Left ventricle myocardium inferior (tissue), 1 donor: ENCODE data around the gene TEX44. TPM values are rescaled to one million over a fixed set of nuclear protein-coding genes. Genes with fewer than 3 reads are reported as not detected.
"Not testable (repeated sequence)": the region's sequence is repeated elsewhere in the genome, so short reads cannot be mapped to it uniquely, and the experiment has no call there.

ENCODE experiments used
- DNase-seq: peaks from one replicate; pipeline ENCODE4 v3.0.0-alpha.2; 2020
- H3K27ac ChIP-seq: fragments of 200-600 bp; replicated peaks from 2 replicates; pipeline ENCODE4 v1.8.0; 2021
- H3K27me3 ChIP-seq: fragments of 200-600 bp; 2 replicates; pipeline ENCODE4 v1.8.0; 2021; ENCODE audit warnings: low read depth
- H3K36me3 ChIP-seq: fragments of 200-600 bp; 2 replicates; pipeline ENCODE4 v1.8.0; 2021
- H3K4me1 ChIP-seq: fragments of 200-600 bp; 2 replicates; pipeline ENCODE4 v1.8.0; 2021
- H3K4me3 ChIP-seq: fragments of 200-600 bp; 2 replicates; pipeline ENCODE4 v1.8.0; 2021; ENCODE audit warnings: mild to moderate bottlenecking, moderate library complexity
- H3K9me3 ChIP-seq: fragments of 200-600 bp; replicated peaks from 2 replicates; pipeline ENCODE4 v1.8.0; 2021
- CTCF ChIP-seq: fragments of 200-600 bp; IDR thresholded peaks from 2 replicates; pipeline ENCODE4 v1.8.0; 2021; ENCODE audit warnings: antibody characterized with exemption, mild to moderate bottlenecking, borderline replicate concordance
- intact Hi-C: fragments of 100-400 bp; cut with micrococcal nuclease; formaldehyde crosslinking; loops from one replicate; pipeline ENCODE4 v1.11.0; 2022
- total RNA-seq: library from RNA; stranded (reverse); fragmentation: NEBNext Ultra II Directional; extraction: Animal tissue kit (Norgen Biotek cat#: 25700); gene quantifications from one replicate; pipeline ENCODE4 v1.2.1, GENCODE V29; 2021
- donor health status: DM: no; HTN: yes; CAD: no; lungs with severe emphysema.

TEX44 gene
- total RNA-seq, 1 donor from 2014 or later = not detected

GRCh38 chr2:231549446-231550239 lies 43.0 kb upstream of the TEX44 start:
- peaks cover 26% of the 10 kb centered on the region for H3K4me1 ChIP-seq
- H3K36me3 ChIP-seq = no peaks in the 10 kb centered on the region
- intact Hi-C loops = no loop called here
- H3K9me3 ChIP-seq = peaks cover 15% of the 10 kb centered on the region
- no peaks in the 10 kb centered on the region for H3K27me3 ChIP-seq
- TF ChIP-seq CTCF = no peak
- no peak overlapping the region for H3K27ac ChIP-seq
- H3K4me3 ChIP-seq = no peak overlapping the region
- DNase-seq = no peak

GRCh38 chr2:231552752-231553151 lies 39.9 kb upstream of the TEX44 start:
- no peak for DNase-seq
- no peak overlapping the region for H3K4me3 ChIP-seq
- TF ChIP-seq CTCF = no peak
- H3K27ac ChIP-seq = no peak overlapping the region
- peaks cover 15% of the 10 kb centered on the region for H3K9me3 ChIP-seq
- no peaks in the 10 kb centered on the region for H3K27me3 ChIP-seq
- no peaks in the 10 kb centered on the region for H3K36me3 ChIP-seq
- peaks cover 24% of the 10 kb centered on the region for H3K4me1 ChIP-seq
- intact Hi-C loops = no loop called here

- intact Hi-C loops = no loop called here
- Histone ChIP-seq H3K4me1 (peaks cover 25% of the 10 kb centered on the region), H3K27ac (peak overlapping the region; percentile 83), H3K36me3 (no peaks in the 10 kb centered on the region), H3K27me3 (no peaks in the 10 kb centered on the region), H3K4me3 (peak overlapping the region; percentile 57), H3K9me3 (peaks cover 15% of the 10 kb centered on the region)
- no peak for DNase-seq
- TF ChIP-seq CTCF = no peak
Measured at GRCh38 chr2:231554327-231554726, 38.3 kb upstream of the TEX44 start.

GRCh38 chr2:231554748-231555545 lies 37.7 kb upstream of the TEX44 start:
- H3K27ac ChIP-seq = peak overlapping the region; percentile 83
- TF ChIP-seq CTCF = no peak
- DNase-seq = peak; percentile 77
- H3K27me3 ChIP-seq = no peaks in the 10 kb centered on the region
- H3K36me3 ChIP-seq = no peaks in the 10 kb centered on the region
- intact Hi-C loops = no loop called here
- H3K4me3 ChIP-seq = peak overlapping the region; percentile 57
- peaks cover 25% of the 10 kb centered on the region for H3K4me1 ChIP-seq
- peaks cover 15% of the 10 kb centered on the region for H3K9me3 ChIP-seq

GRCh38 chr2:231556496-231556895 lies 36.2 kb upstream of the TEX44 start:
- peaks cover 25% of the 10 kb centered on the region for H3K4me1 ChIP-seq
- H3K27ac ChIP-seq, H3K4me3 ChIP-seq, H3K36me3 ChIP-seq, intact Hi-C loops, DNase-seq, H3K27me3 ChIP-seq: not testable (repeated sequence)
- H3K9me3 ChIP-seq = peaks cover 15% of the 10 kb centered on the region

GRCh38 chr2:231556981-231557380 lies 35.7 kb upstream of the TEX44 start:
- Histone ChIP-seq H3K27ac (peak overlapping the region; percentile 76), H3K36me3 (no peaks in the 10 kb centered on the region), H3K4me3 (no peak overlapping the region), H3K4me1 (peaks cover 25% of the 10 kb centered on the region), H3K9me3 (peaks cover 15% of the 10 kb centered on the region), H3K27me3 (no peaks in the 10 kb centered on the region)
- intact Hi-C loops = no loop called here
- no peak for DNase-seq
- TF ChIP-seq CTCF = no peak
